HEK293T (cell line): ENCODE data around the gene TMEM161A.
A peak's percentile ranks its signal among the peaks of the same experiment; 100 is the strongest.
"Not testable (repeated sequence)": the region's sequence is repeated elsewhere in the genome, so short reads cannot be mapped to it uniquely, and the experiment has no call there.

ENCODE experiments used
- CTCF ChIA-PET: fragments of 350-600 bp; formaldehyde crosslinking; extraction: SDS; loops from one replicate; lab custom pipeline; 2021; ENCODE audit warnings: antibody characterized with exemption, inconsistent platforms; lab: Yijun Ruan, JAX
- POLR2A ChIA-PET: fragments of 350-600 bp; formaldehyde crosslinking; extraction: SDS; loops from one replicate; lab custom pipeline; 2020; ENCODE audit warnings: antibody characterized with exemption, inconsistent platforms; lab: Yijun Ruan, JAX
- DNase-seq: peaks from one replicate; pipeline ENCODE4 v3.0.0; 2012; ENCODE audit warnings: mixed read lengths; ENCODE audit errors: extremely low spot score
- ARNT ChIP-seq: fragments of 450-650 bp; IDR thresholded peaks from 2 replicates; pipeline ENCODE4 v1.6.1; 2017; ENCODE audit warnings: mild to moderate bottlenecking
- CTBP1 ChIP-seq: fragments of 450-650 bp; IDR thresholded peaks from 2 replicates; pipeline ENCODE4 v1.6.1; 2016; ENCODE audit warnings: borderline replicate concordance
- ELF4 ChIP-seq: fragments of 450-650 bp; IDR thresholded peaks from 2 replicates; pipeline ENCODE4 v1.6.1; 2017; ENCODE audit warnings: antibody characterized with exemption
- FOXA1 ChIP-seq: fragments of 450-650 bp; IDR thresholded peaks from 2 replicates; pipeline ENCODE4 v1.6.1; 2016; ENCODE audit warnings: mild to moderate bottlenecking
- FOXK2 ChIP-seq: fragments of 450-650 bp; IDR thresholded peaks from 2 replicates; pipeline ENCODE4 v1.6.1; 2016; ENCODE audit warnings: mild to moderate bottlenecking
- FOXM1 ChIP-seq: fragments of 450-650 bp; IDR thresholded peaks from 2 replicates; pipeline ENCODE4 v1.6.1; 2017; ENCODE audit warnings: mild to moderate bottlenecking, borderline replicate concordance
- HDGF ChIP-seq: fragments of 450-650 bp; IDR thresholded peaks from 2 replicates; pipeline ENCODE4 v1.6.1; 2017; ENCODE audit warnings: antibody characterized with exemption, borderline replicate concordance
- L3MBTL2 ChIP-seq: fragments of 450-650 bp; conservative IDR thresholded peaks from 2 replicates; pipeline ENCODE4 v1.6.1; 2016; ENCODE audit warnings: mild to moderate bottlenecking
- LEF1 ChIP-seq: fragments of 450-650 bp; IDR thresholded peaks from 2 replicates; pipeline ENCODE4 v1.6.1; 2017; ENCODE audit warnings: mild to moderate bottlenecking, borderline replicate concordance
- NFRKB ChIP-seq: fragments of 450-650 bp; IDR thresholded peaks from 2 replicates; pipeline ENCODE4 v1.6.1; 2016; ENCODE audit warnings: mild to moderate bottlenecking, moderate library complexity
- SP1 ChIP-seq: fragments of 450-650 bp; IDR thresholded peaks from 2 replicates; pipeline ENCODE4 v1.6.1; 2017
- SUZ12 ChIP-seq: fragments of 450-650 bp; IDR thresholded peaks from 2 replicates; pipeline ENCODE4 v1.6.1; 2016; ENCODE audit warnings: mild to moderate bottlenecking
- TARDBP ChIP-seq: fragments of 450-650 bp; IDR thresholded peaks from 2 replicates; pipeline ENCODE4 v1.6.1; 2016
- TF ChIP-seq, protein P1 (sequence below): fragments of 450-650 bp; IDR thresholded peaks from 2 replicates; pipeline ENCODE4 v1.6.1; 2016

The TMEM161A gene

DNA sequence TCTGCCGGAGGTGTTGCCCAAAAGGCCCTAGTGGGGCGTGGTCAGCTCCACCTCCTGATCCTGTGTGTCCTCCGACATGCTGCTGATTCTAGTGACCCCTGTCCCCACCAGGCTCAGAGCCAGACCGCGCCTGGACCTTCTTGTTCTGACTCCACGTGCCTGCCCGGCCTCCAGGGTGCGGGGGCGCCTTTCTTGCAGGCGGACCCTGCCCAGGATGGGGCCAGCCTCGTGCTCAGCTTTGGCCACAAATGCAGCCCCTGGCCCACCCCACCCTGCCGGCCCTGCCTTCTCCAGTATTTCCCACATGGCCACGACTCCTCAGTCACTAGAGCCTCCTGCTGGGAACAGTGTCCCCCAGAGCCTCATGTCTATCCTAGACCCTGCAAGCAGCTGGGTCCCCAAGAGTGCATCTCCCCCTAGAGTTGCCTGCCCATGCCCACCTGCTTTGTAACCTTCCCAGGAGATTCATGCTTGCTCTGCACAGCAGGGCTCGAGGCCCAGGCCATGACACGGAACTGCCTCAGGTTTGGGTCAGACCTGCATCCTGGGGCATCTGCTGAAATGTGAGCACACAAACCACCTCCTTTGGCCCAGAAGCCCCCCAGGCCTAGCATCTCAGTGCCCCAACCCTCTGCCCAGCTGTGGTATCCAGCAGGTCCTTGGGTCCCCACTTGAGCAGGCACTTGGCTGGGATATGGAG lies 27.0 kb downstream of the TMEM161A start:
- CTCF ChIA-PET, result no interaction called here
- no peak for DNase-seq
- POLR2A ChIA-PET, result no interaction called here
- TF ChIP-seq SUZ12 (no peak), LEF1 (no peak), FOXA1 (no peak), CTBP1 (no peak), NFRKB (no peak), TARDBP (no peak), FOXK2 (no peak), L3MBTL2 (no peak), ARNT (no peak)

DNA sequence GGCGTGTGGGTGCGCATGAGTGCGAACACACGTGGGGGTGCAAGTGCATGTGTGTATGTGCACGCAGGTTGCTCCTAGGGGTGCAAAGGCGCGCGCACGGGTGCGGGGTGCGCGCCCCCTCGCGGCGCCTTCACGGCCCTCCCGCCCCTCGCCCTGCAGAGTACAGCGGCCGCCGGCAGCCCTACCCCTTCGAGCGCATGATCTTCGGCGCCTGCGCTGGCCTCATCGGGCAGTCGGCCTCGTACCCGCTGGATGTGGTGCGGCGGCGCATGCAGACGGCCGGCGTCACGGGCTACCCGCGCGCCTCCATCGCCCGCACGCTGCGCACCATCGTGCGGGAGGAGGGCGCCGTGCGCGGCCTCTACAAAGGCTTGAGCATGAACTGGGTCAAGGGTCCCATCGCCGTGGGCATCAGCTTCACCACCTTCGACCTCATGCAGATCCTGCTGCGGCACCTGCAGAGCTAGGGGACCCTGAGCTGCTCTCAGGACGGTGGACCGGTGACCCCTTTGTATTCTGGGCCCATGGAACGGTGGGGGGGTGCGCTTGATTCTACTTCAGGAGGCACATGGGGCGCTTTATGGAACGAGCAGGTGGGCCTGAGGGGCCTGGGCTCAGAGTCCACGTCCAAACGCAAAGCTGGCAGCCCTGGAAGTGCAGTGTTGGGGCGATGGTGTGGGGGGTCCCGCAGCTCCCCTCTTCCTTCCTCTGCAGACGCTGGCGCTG lies 27.7 kb downstream of the TMEM161A start:
- ChIA-PET CTCF (no interaction called here), POLR2A (no interaction called here)
- no peak for DNase-seq
- no peak for TF ChIP-seq CTBP1
- no peak for TF ChIP-seq LEF1

DNA sequence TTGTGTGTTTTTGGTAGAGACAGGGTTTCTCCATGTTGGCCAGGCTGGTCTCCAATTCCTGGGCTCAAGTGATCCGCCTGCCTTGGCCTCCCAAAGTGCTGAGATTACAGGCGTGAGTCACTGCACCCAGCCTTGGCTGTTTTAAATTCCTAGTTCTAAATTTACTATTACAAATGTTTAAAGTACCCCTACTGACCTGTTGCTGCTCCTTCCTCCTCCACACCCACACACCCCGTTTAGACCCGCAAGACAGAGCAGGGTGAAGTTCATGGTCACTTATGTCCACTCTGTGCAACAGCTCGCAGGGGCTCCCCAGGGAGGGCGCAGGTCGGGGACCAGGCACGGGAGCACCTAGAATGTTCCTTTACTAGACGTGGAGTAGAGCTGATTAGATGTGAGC lies 28.7 kb downstream of the TMEM161A start:
- POLR2A ChIA-PET, result no interaction called here
- DNase-seq, result no peak
- TF ChIP-seq ARNT (no peak), NFRKB (no peak)
- CTCF ChIA-PET, result no interaction called here

DNA sequence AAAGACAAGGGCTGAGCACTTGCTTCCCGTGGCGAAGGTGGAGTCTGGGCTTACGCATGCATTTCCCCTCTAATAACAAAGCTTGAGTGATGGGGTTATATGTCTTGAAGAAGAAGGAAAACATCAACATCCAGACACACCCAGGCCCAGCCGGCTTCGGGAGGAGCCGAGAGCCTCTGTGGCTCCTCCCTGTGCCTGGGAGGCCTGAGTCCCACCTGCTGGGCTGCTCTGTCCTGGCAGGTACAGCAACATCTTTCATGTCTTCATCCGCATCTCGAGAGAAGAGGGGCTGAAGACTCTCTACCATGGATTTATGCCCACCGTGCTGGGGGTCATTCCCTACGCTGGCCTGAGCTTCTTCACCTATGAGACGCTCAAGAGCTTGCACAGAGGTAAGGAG lies 30.6 kb downstream of the TMEM161A start:
- POLR2A ChIA-PET, result no interaction called here
- DNase-seq, result no peak
- TF ChIP-seq SUZ12, result no peak
- no peak for TF ChIP-seq LEF1
- TF ChIP-seq CTBP1, result no peak
- no peak for TF ChIP-seq FOXM1
- TF ChIP-seq TARDBP, result no peak
- TF ChIP-seq ARNT, result no peak
- CTCF ChIA-PET, result no interaction called here

DNA sequence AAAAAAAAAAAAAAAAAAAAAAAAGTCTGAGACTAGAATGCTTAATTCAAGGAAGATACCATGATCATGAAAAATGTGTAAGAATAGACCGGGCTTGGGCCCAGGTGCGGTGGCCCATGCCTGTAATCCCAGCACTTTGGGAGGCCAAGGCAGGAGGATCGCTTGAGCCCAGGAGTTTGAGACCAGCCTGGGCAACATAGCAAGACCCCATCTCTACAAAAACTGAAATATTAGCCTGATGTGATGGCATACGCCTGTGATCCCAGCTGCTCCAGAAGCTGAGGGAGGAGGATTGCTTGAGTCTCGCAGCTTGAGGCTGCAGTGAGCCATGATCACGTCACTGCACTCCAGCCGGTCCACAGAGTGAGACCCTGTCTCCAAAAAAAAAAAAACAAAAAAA lies 31.3 kb downstream of the TMEM161A start:
- DNase-seq, POLR2A ChIA-PET: not testable (repeated sequence)

DNA sequence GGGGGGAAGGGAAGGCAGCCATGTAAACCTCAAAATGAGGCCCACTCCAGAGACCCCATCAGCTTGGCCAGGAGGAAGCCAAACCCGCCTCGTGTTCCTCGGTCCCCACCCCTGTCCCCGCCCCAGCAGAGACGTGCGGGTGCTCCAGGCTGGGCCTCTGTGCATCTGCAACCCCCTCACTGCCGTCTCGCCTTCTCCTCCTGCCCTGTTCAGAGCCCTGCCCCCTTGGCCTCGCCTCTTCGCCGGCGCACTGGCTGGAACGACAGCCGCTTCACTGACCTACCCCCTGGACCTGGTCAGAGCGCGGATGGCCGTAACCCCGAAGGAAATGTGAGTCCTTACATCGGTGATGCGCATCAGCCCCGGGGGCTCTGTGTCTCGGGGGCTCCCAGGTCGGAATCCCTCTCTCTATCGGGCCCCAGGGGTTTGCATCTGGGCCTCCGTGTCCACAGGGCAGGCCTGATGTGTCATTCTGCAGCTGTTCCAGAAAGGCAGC lies 32.2 kb downstream of the TMEM161A start:
- ChIA-PET POLR2A (interaction anchor here (1.0 to 2.0 kb wide), 5 partner anchors 10 to 43 kb away, joined by 3 to 6 read pairs (median 4); no protein-coding TSS in a partner anchor), CTCF (no interaction called here)
- TF ChIP-seq LEF1, result no peak
- TF ChIP-seq, protein P1, sequence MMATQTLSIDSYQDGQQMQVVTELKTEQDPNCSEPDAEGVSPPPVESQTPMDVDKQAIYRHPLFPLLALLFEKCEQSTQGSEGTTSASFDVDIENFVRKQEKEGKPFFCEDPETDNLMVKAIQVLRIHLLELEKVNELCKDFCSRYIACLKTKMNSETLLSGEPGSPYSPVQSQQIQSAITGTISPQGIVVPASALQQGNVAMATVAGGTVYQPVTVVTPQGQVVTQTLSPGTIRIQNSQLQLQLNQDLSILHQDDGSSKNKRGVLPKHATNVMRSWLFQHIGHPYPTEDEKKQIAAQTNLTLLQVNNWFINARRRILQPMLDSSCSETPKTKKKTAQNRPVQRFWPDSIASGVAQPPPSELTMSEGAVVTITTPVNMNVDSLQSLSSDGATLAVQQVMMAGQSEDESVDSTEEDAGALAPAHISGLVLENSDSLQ, result no peak
- no peak for TF ChIP-seq ELF4
- no peak for TF ChIP-seq FOXA1
- no peak for TF ChIP-seq ARNT
- no peak for TF ChIP-seq FOXM1
- TF ChIP-seq NFRKB, result no peak
- TF ChIP-seq HDGF, result no peak
- no peak for TF ChIP-seq CTBP1
- TF ChIP-seq SP1, result no peak
- DNase-seq, result peak; percentile 39

More for the DNA sequence above, 31.3 kb downstream of the TMEM161A start:
- CTCF ChIA-PET, result not testable (repeated sequence)

DNA sequence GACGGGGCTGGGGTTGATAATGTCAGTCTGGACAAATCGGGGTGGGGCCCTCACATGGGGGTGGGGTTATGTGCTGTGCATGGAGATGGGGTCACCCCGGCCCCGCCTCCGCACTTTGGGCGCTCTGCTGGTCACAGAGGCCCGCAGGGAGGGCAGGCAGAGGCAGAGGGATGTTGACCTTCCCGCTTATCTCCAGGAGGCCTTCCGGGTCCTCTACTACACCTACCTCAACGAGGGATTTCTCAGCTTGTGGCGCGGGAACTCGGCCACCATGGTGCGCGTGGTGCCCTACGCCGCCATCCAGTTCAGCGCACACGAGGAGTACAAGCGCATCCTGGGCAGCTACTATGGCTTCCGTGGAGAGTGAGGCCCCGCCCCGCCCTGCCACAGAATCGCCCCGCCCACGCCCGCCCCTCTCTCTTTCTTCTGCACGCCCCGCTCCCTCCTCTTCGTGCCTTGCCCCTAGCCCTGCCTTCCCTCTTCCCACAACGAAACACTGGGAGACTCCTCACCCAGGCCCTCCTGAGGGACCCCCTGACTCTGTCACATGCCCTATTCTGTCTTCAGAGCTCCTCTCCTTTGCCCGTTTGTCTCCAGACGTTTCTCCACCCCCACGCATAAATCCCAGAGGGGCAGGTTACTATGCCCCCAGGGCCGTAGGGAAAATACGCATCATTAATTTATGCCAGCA lies 32.8 kb downstream of the TMEM161A start:
- TF ChIP-seq, protein P1, result peak; percentile 30; the same call in 1 of the 2 replicates
- TF ChIP-seq ELF4, result no peak
- TF ChIP-seq SP1, result no peak
- no peak for TF ChIP-seq CTBP1
- no peak for TF ChIP-seq HDGF
- no peak for TF ChIP-seq FOXM1
- TF ChIP-seq ARNT, result no peak
- no peak for TF ChIP-seq LEF1
- TF ChIP-seq L3MBTL2, result peak; percentile 86
- no peak for TF ChIP-seq FOXA1
- POLR2A ChIA-PET, result interaction anchor here (0.6 to 2.0 kb wide), 7 partner anchors 10 to 43 kb away, joined by 3 to 6 read pairs (median 3); no protein-coding TSS in a partner anchor
- peak; percentile 89 for DNase-seq
- CTCF ChIA-PET, result no interaction called here
